Measurements from ENCODE around the gene DBN1. TPM values are rescaled to one million over a fixed set of nuclear protein-coding genes. Genes with fewer than 3 reads are reported as not detected.

Gene DBN1
- total and polyA plus RNA-seq, 9 of the 15 experiments (the other 6 are each of a cell fraction or from before 2014, with no cell fraction given): 0.25 to 87.2 (median 27.9) TPM

DNA sequence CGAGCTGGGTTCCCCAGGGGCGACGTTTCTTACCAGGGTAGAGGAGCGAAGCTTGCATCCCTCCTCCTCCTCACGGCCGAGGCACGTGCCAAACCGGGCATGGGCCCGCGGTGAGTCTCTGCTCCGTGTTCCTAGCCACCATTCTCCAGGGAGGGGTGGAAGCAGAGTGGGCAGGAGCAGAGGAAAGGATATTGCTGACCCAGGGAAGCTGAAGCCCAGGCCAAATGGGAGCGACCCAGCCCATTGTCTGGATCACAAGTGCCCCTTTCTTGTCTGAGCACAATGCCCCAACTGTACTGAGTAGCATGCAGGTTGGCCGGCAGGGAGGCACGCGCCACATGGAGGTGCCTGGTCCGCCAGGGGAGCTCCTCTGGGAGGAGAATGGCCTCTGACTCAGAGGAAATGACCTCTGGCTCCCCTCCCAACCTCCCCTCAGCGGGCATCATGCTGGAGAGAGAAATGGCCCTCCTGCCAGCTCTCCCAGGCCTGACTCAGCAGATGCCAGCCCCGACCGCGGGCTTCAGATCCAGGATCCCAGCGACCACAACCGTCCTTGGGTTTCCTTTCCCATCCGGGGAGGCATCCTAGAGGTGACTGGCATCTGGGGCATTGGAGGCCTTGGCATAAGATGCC lies 25.7 kb downstream of the DBN1 start:
- WGBS (ENCODE audit: insufficient coverage, low coverage, missing lambda C conversion rate): 24% methylated on average over 23 of the region's 23 CpGs
- H3K9me3 ChIP-seq (replicated peaks; ENCODE audit: control insufficient read depth, insufficient read depth, low read depth, low read length): no peaks in the 10 kb centered on the region
- peaks cover 19 to 41% of the 10 kb centered on the region in 2 experiments for H3K4me1 ChIP-seq (replicated peaks in 1 of 2; ENCODE audit: control insufficient read depth in 2 of 2, insufficient read depth in 2 of 2, low read length in 2 of 2)
- ChIA-PET POLR2A (interaction anchor here (0.6 to 11.8 kb wide), 7 partner anchors 10 to 46 kb away, joined by 3 to 210 read pairs (median 4); partner anchors contain the start of gene GRK6), CTCF (ENCODE audit: low intra/inter-chr PET ratio) (interaction anchor here (1.9 kb wide), 1 partner anchor 44 kb away, joined by 9 read pairs; no protein-coding TSS in a partner anchor)
- H4K20me1 ChIP-seq (replicated peaks; ENCODE audit: control insufficient read depth, insufficient read depth, low read length): peaks cover 25% of the 10 kb centered on the region
- peaks cover 3% of the 10 kb centered on the region for H3K9me1 ChIP-seq (ENCODE audit: control insufficient read depth, insufficient read depth, low read length)
- DNase-seq (ENCODE audit: extremely low read depth in 1 of 4, low spot score in 3 of 4): peak in 2 of 4 experiments; percentile 48 to 50
- no peaks in the 10 kb centered on the region for H3K79me2 ChIP-seq (ENCODE audit: control insufficient read depth, insufficient read depth, low read length)
- H3K4me2 ChIP-seq (ENCODE audit: insufficient read depth, low read length): peak overlapping the region; percentile 23; the same call in 1 of the 2 replicates
- in situ Hi-C loops (cut with MboI): loop anchor here (5.0 kb wide), 1 partner anchor 55 kb away; no protein-coding TSS in a partner anchor
- intact Hi-C loops (cut with micrococcal nuclease): loop anchor here (2.0 kb wide), 1 partner anchor 333 kb away; no protein-coding TSS in a partner anchor
- peaks cover 5% of the 10 kb centered on the region; the same call in 1 of the 3 replicates for H3K36me3 ChIP-seq (ENCODE audit: control insufficient read depth, insufficient read depth, low read length)
- no peak for FAIRE-seq
- H3K9ac ChIP-seq (ENCODE audit: insufficient read depth in 1 of 2, low read depth in 2 of 2, low read length in 2 of 2): peak overlapping the region in 1 of 2 experiments; percentile 95; a peak in 2 of 4 replicates
- no TSS peak for BruUV-seq (replicated peaks)
- no peak overlapping the region for H2AFZ ChIP-seq (ENCODE audit: low read depth, low read length)
- no peak overlapping the region for H3K4me3 ChIP-seq
- H3K27ac ChIP-seq (ENCODE audit: extremely low read depth, low read depth, low read length): no peak overlapping the region
- ATAC-seq: no peak
- H3K27me3 ChIP-seq (ENCODE audit: control insufficient read depth in 2 of 2, insufficient read depth in 2 of 2, low read length in 2 of 2): no peaks in the 10 kb centered on the region
- TF ChIP-seq, protein P1, sequence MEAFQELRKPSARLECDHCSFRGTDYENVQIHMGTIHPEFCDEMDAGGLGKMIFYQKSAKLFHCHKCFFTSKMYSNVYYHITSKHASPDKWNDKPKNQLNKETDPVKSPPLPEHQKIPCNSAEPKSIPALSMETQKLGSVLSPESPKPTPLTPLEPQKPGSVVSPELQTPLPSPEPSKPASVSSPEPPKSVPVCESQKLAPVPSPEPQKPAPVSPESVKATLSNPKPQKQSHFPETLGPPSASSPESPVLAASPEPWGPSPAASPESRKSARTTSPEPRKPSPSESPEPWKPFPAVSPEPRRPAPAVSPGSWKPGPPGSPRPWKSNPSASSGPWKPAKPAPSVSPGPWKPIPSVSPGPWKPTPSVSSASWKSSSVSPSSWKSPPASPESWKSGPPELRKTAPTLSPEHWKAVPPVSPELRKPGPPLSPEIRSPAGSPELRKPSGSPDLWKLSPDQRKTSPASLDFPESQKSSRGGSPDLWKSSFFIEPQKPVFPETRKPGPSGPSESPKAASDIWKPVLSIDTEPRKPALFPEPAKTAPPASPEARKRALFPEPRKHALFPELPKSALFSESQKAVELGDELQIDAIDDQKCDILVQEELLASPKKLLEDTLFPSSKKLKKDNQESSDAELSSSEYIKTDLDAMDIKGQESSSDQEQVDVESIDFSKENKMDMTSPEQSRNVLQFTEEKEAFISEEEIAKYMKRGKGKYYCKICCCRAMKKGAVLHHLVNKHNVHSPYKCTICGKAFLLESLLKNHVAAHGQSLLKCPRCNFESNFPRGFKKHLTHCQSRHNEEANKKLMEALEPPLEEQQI (IDR thresholded peaks at IDR 0.05): no peak
- TF ChIP-seq, protein P2, sequence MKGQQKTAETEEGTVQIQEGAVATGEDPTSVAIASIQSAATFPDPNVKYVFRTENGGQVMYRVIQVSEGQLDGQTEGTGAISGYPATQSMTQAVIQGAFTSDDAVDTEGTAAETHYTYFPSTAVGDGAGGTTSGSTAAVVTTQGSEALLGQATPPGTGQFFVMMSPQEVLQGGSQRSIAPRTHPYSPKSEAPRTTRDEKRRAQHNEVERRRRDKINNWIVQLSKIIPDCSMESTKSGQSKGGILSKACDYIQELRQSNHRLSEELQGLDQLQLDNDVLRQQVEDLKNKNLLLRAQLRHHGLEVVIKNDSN (CRISPR knock-in tag; IDR thresholded peaks at IDR 0.05): peak; percentile 55
- TF ChIP-seq ZNF24 (IDR thresholded peaks at IDR 0.05) (no peak), ZNF431 (CRISPR knock-in tag; IDR thresholded peaks at IDR 0.05) (no peak), GABPB1 (CRISPR knock-in tag; IDR thresholded peaks at IDR 0.05) (0 out of 2 replicates have a peak, but pooled peaks have one; percentile 10), BHLHE40 (IDR thresholded peaks at IDR 0.05; ENCODE audit: low read length) (peak; percentile 78), POLR2A (conservative IDR thresholded peaks at IDR 0.05) (peak; percentile 51; the same call in 1 of the 2 replicates), SUPT5H (IDR thresholded peaks at IDR 0.05) (peak; percentile 45), EP400 (IDR thresholded peaks at IDR 0.05) (peak; percentile 24; the same call in 1 of the 2 replicates), C11orf30 (IDR thresholded peaks at IDR 0.05; ENCODE audit: low read depth) (no peak), RB1 (IDR thresholded peaks at IDR 0.05; ENCODE audit: low read depth) (no peak), TAF1 (IDR thresholded peaks at IDR 0.05; ENCODE audit: control insufficient read depth, extremely low read depth, insufficient read depth, low read length, severe bottlenecking) (no peak), HNRNPUL1 (IDR thresholded peaks at IDR 0.05; ENCODE audit: low read length) (peak; percentile 68; the same call in 1 of the 2 replicates), ZNF311 (CRISPR knock-in tag; IDR thresholded peaks at IDR 0.05) (no peak), ZNF436 (CRISPR knock-in tag; IDR thresholded peaks at IDR 0.05) (no peak), MCM2 (IDR thresholded peaks at IDR 0.05; ENCODE audit: low read depth) (no peak)
- TF ChIP-seq, protein P3, sequence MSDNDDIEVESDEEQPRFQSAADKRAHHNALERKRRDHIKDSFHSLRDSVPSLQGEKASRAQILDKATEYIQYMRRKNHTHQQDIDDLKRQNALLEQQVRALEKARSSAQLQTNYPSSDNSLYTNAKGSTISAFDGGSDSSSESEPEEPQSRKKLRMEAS (CRISPR knock-in tag; IDR thresholded peaks at IDR 0.05): peak; percentile 61
- TF ChIP-seq, protein P4, sequence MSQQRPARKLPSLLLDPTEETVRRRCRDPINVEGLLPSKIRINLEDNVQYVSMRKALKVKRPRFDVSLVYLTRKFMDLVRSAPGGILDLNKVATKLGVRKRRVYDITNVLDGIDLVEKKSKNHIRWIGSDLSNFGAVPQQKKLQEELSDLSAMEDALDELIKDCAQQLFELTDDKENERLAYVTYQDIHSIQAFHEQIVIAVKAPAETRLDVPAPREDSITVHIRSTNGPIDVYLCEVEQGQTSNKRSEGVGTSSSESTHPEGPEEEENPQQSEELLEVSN (IDR thresholded peaks at IDR 0.05; ENCODE audit: borderline replicate concordance in 1 of 2, extremely low read depth in 1 of 2, insufficient read depth in 1 of 2, insufficient read length in 1 of 2, low read depth in 1 of 2, low read length in 1 of 2, poor library complexity in 1 of 2, severe bottlenecking in 1 of 2): peak in 1 of 2 experiments; percentile 3

Measured in K562 (cell line).